AG04449 (cell line): Measurements from ENCODE around the gene TYW1.
"Not testable (repeated sequence)": the region's sequence is repeated elsewhere in the genome, so short reads cannot be mapped to it uniquely, and the experiment has no call there.

Experiments
- CTCF ChIA-PET: fragments of 350-600 bp; formaldehyde crosslinking; extraction: SDS; loops from one replicate; lab custom pipeline; 2021; ENCODE audit warnings: antibody characterized with exemption; lab: Yijun Ruan, JAX
- POLR2A ChIA-PET: fragments of 400-600, 350-600 bp; formaldehyde crosslinking; extraction: SDS; loops from one replicate; lab custom pipeline; 2020; ENCODE audit warnings: antibody characterized with exemption, inconsistent platforms; lab: Yijun Ruan, JAX
- DNase-seq: peaks from one replicate; pipeline ENCODE4 v3.0.0-alpha.2; 2010; ENCODE audit warnings: low read depth, low spot score
- H3K4me3 ChIP-seq: 2 replicates; pipeline ENCODE4 v1.5.1; 2011; ENCODE audit warnings: low read depth, mild to moderate bottlenecking, control low read depth, low read length
- CTCF ChIP-seq: IDR thresholded peaks from one replicate; pipeline ENCODE4 v1.5.1; 2011; ENCODE audit warnings: mild to moderate bottlenecking, moderate library complexity, low read length, control low read depth, inconsistent platforms; ENCODE audit not compliant: insufficient read depth; ENCODE audit errors: missing control alignments

The TYW1 gene

GRCh38 chr7:67021260-67021659 lies 24.6 kb downstream of the TYW1 start:
- CTCF ChIA-PET, result interaction anchor here (1.0 kb wide), 1 partner anchor 18 kb away, joined by 3 read pairs; no protein-coding TSS in a partner anchor

DNA sequence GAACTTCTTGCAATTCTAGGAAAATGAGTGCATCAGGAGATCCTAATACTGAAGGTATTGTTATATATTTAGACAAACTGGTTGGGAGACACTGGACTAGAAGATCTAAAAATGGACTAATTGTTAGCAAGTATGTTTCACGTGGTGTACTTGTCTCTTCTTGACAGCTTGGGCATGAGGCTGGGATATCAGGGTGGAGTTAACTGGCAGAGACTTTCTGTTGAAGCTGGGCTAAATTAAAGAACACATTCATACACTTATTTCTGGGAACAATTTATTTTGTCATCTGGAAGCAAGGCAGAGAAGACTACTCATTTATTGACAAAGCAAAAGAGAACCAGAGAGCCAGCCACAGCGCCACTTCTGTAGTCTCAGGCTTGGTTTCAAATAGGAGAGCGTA lies 25.9 kb downstream of the TYW1 start:
- DNase-seq, result no peak
- H3K4me3 ChIP-seq, result no peak overlapping the region
- ChIA-PET CTCF (no interaction called here), POLR2A (no interaction called here)
- no peak for TF ChIP-seq CTCF

More at GRCh38 chr7:67021260-67021659, 24.6 kb downstream of the TYW1 start:
- TF ChIP-seq CTCF, result no peak
- no peak for DNase-seq
- POLR2A ChIA-PET, result no interaction called here
- H3K4me3 ChIP-seq, result no peak overlapping the region

- H3K4me3 ChIP-seq, CTCF ChIA-PET, POLR2A ChIA-PET: not testable (repeated sequence)
- peak; percentile 33 for DNase-seq
Measured at GRCh38 chr7:67025459-67025858, 28.8 kb downstream of the TYW1 start.

GRCh38 chr7:67031685-67032084 lies 35.1 kb downstream of the TYW1 start:
- POLR2A ChIA-PET, CTCF ChIA-PET, DNase-seq, H3K4me3 ChIP-seq: not testable (repeated sequence)

DNA sequence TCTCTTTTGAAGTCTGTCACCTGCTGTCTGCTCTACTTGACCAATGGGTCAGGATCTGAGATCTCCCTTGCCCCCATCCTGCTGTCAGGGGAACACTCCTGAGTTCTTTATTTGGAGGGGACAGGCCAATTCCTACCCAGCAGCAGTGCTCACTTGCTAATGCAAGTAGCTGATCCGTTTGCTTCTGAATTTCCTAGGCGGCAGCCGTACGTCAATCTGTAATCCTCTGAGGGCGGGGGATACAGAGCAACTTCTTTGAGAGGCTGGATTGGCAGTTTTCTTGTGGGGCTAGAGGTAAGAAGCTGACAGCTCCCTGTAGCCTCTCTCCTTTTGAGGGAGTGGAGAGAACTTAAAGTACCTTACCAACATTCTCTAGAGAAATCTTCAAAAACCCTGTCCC lies 36.6 kb downstream of the TYW1 start:
- ChIA-PET CTCF (no interaction called here), POLR2A (no interaction called here)
- H3K4me3 ChIP-seq, result no peak overlapping the region
- TF ChIP-seq CTCF, result no peak
- no peak for DNase-seq

DNA sequence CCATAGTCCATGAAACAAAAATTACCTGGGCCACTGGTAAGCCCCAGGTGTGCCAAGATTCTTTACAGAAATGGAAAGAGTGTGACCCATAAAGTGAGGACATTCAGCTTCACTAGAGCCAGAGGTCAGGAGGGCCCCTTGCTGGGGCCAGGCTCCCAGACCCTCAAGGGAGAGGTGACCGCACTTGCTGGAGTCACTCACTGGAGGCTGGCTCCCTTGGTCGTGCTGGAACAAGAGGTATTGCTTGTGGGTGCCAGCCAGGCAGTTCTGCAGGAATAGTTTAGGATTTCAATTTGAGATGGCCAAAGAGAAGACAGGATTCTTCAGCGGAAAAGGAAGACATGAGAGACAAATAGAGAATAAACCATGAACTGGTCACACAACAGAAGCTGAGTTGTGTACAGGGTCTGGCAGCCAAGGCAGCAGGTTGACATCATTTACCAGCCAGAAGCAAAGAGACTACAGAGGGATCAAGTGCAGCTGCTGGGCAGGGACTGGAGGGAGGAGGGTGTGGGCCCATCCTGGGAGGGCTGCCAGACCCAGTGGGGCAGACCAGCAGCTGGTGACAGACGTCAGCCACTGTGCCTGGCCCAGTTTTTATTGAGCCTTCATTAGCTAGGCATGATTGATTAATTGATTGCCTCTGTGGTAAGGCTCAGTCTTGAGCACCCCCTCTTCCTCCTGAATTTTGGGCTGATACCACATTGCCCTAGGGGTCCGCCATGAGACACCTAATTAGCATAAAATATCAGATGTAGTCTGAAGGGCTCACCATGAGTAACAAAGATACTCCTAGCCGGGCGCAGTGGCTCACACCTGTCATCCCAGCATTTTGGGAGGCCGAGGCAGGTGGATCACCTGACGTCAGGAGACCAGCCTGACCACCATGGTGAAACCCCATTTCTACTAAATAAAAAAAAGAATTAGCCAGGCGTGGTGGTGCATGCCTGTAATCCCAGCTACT lies 40.1 kb downstream of the TYW1 start:
- DNase-seq, POLR2A ChIA-PET, CTCF ChIA-PET, H3K4me3 ChIP-seq: not testable (repeated sequence)

GRCh38 chr7:67040832-67041231 lies 44.2 kb downstream of the TYW1 start:
- POLR2A ChIA-PET, H3K4me3 ChIP-seq, DNase-seq: not testable (repeated sequence)
- CTCF ChIA-PET, result interaction anchor here (0.6 to 2.1 kb wide), 10 partner anchors 10 to 758 kb away, joined by 3 to 6 read pairs (median 4); no protein-coding TSS in a partner anchor

DNA sequence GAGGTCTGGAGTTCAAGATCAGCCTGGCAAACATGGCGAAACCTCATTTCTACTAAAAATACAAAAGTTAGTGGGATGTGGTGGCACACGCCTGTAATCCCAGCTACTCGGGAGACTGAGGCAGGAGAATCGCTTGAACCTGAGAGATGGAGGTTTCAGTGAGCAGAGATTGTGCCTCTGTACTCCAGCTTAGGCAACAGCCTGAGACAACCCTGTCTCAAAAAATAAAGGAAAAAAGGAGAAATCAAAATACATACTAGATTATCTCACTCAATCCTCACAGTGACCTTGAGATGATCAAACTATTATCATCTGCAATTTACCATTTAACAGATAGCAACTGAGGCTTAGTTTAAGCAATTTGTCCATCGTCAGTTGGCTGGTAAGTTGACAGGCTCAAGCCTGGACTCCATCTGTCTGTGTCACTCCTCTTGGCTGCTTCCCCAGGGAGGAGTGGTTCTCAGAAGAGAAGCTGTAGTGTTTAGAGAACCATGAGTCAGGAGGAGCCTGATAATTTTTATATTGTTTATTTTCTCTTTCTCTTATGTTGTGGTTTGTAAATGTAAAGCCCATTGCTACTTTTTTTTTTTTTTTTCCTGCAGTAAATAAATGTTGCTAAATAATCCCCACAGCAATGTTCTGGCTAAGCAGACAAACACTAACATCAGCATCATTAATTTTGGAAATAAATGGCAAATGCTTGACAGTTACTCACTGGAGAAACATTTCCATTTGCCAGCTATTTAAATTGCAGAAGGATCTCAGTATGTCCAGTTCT lies 46.3 kb downstream of the TYW1 start:
- DNase-seq, H3K4me3 ChIP-seq: not testable (repeated sequence)
- ChIA-PET POLR2A (interaction anchor here (0.7 to 0.8 kb wide), 3 partner anchors 16 to 113 kb away, joined by 3 read pairs; no protein-coding TSS in a partner anchor), CTCF (interaction anchor here (1.7 kb wide), 1 partner anchor 18 kb away, joined by 3 read pairs; no protein-coding TSS in a partner anchor)

GRCh38 chr7:67043559-67043930 lies 46.9 kb downstream of the TYW1 start:
- CTCF ChIA-PET, result interaction anchor here (1.7 kb wide), 1 partner anchor 17 kb away, joined by 3 read pairs; no protein-coding TSS in a partner anchor
- DNase-seq, H3K4me3 ChIP-seq: not testable (repeated sequence)
- POLR2A ChIA-PET, result interaction anchor here (0.7 to 0.8 kb wide), 3 partner anchors 16 to 113 kb away, joined by 3 read pairs; no protein-coding TSS in a partner anchor
